Measurements from ENCODE around the gene ST3GAL4. TPM values are rescaled to one million over a fixed set of nuclear protein-coding genes. Genes with fewer than 3 reads are reported as not detected.
A peak's percentile ranks its signal among the peaks of the same experiment; 100 is the strongest.

ST3GAL4 gene
- total RNA-seq, 1 experiment from 2014 or later = 11.2 TPM

DNA sequence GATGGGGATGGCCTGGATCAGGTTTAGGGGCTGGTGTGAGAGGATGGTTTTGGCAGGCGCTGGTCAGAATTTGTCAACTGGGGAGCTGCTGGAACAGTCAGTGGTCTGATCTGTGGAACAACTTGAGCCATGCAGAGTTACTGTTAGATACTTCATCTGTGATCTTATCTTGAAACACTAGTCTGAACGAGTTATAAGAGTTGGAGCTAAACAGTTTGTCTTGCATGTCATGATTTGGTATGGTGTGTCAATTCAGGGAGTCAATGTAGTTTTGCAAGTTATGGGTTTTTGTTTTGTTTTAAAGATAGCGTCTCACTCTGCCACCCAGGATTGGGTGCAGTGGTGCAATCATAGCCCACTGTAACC is 54.1 kb downstream of the ST3GAL4 start:
- POLR2A ChIA-PET = no interaction called here
- H3K4me3 Mint-ChIP-seq (ENCODE audit: unreplicated experiment) = no peak overlapping the region
- no peaks in the 10 kb centered on the region for H3K36me3 Mint-ChIP-seq (ENCODE audit: insufficient read depth, unreplicated experiment)
- H3K4me1 ChIP-seq = peaks cover 18% of the 10 kb centered on the region
- no TSS peak for BruUV-seq (replicated peaks)
- H3K4me3 ChIP-seq (ENCODE audit: low read depth, low read length) = no peak overlapping the region
- DNase-seq = no peak
- no peaks in the 10 kb centered on the region for H3K9me3 Mint-ChIP-seq (ENCODE audit: unreplicated experiment)
- H3K27me3 Mint-ChIP-seq (ENCODE audit: insufficient read depth, unreplicated experiment) = no peaks in the 10 kb centered on the region
- no peak overlapping the region for H3K27ac Mint-ChIP-seq (ENCODE audit: unreplicated experiment)
- H3K36me3 ChIP-seq (ENCODE audit: control insufficient read depth, insufficient read depth, low read length) = no peaks in the 10 kb centered on the region
- H3K4me1 Mint-ChIP-seq (ENCODE audit: low read depth, unreplicated experiment) = peaks cover 10% of the 10 kb centered on the region
- TF ChIP-seq, protein P1, sequence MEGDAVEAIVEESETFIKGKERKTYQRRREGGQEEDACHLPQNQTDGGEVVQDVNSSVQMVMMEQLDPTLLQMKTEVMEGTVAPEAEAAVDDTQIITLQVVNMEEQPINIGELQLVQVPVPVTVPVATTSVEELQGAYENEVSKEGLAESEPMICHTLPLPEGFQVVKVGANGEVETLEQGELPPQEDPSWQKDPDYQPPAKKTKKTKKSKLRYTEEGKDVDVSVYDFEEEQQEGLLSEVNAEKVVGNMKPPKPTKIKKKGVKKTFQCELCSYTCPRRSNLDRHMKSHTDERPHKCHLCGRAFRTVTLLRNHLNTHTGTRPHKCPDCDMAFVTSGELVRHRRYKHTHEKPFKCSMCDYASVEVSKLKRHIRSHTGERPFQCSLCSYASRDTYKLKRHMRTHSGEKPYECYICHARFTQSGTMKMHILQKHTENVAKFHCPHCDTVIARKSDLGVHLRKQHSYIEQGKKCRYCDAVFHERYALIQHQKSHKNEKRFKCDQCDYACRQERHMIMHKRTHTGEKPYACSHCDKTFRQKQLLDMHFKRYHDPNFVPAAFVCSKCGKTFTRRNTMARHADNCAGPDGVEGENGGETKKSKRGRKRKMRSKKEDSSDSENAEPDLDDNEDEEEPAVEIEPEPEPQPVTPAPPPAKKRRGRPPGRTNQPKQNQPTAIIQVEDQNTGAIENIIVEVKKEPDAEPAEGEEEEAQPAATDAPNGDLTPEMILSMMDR (IDR thresholded peaks at IDR 0.05; ENCODE audit: insufficient read depth in 1 of 2, low read depth in 1 of 2, low read length in 1 of 2, severe bottlenecking in 1 of 2, unreplicated experiment in 1 of 2) = no peak
- CTCF ChIA-PET = no interaction called here
- no peaks in the 10 kb centered on the region for H3K27me3 ChIP-seq (replicated peaks; ENCODE audit: control insufficient read depth, insufficient read depth, low read length)
- no peaks in the 10 kb centered on the region for H3K9me3 ChIP-seq
- intact Hi-C loops (cut with micrococcal nuclease; ENCODE audit: unreplicated experiment) = no loop called here

DNA sequence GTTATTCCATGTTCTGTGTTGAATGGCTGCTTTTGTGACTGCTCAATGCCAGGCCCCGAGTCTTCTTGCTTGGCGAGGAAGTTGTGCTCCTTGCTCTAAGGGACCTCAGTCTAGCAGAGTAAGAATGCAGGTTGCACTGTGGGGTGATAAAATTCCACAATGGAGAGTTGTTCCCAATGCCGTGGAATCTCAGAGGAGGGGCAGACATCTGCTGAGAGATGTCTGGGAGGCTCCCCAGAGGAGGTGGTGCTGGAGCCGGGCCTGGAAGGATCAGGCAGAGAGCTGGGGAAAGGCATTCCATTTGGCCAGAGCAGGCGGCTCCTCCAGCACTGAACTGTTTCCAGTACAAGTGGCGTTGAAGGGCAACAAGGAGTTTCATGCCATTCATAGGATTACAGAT is 55.2 kb downstream of the ST3GAL4 start:
- Histone ChIP-seq H3K9me3 (no peaks in the 10 kb centered on the region), H3K4me1 (peaks cover 8% of the 10 kb centered on the region), H3K4me3 (ENCODE audit: low read depth, low read length) (no peak overlapping the region), H3K27me3 (replicated peaks; ENCODE audit: control insufficient read depth, insufficient read depth, low read length) (no peaks in the 10 kb centered on the region), H3K36me3 (ENCODE audit: control insufficient read depth, insufficient read depth, low read length) (no peaks in the 10 kb centered on the region)
- Mint-ChIP-seq H3K4me1 (ENCODE audit: low read depth, unreplicated experiment) (peaks cover 1% of the 10 kb centered on the region), H3K36me3 (ENCODE audit: insufficient read depth, unreplicated experiment) (no peaks in the 10 kb centered on the region), H3K4me3 (ENCODE audit: unreplicated experiment) (no peak overlapping the region), H3K27ac (ENCODE audit: unreplicated experiment) (no peak overlapping the region), H3K9me3 (ENCODE audit: unreplicated experiment) (no peaks in the 10 kb centered on the region), H3K27me3 (ENCODE audit: insufficient read depth, unreplicated experiment) (no peaks in the 10 kb centered on the region)
- intact Hi-C loops (cut with micrococcal nuclease; ENCODE audit: unreplicated experiment) = loop anchor here (5.0 kb wide), 1 partner anchor 98 kb away; no protein-coding TSS in a partner anchor
- ChIA-PET CTCF (no interaction called here), POLR2A (no interaction called here)
- DNase-seq = no peak
- TF ChIP-seq, protein P1 (IDR thresholded peaks at IDR 0.05; ENCODE audit: insufficient read depth in 1 of 2, low read depth in 1 of 2, low read length in 1 of 2, severe bottlenecking in 1 of 2, unreplicated experiment in 1 of 2) = no peak
- no TSS peak for BruUV-seq (replicated peaks)

DNA sequence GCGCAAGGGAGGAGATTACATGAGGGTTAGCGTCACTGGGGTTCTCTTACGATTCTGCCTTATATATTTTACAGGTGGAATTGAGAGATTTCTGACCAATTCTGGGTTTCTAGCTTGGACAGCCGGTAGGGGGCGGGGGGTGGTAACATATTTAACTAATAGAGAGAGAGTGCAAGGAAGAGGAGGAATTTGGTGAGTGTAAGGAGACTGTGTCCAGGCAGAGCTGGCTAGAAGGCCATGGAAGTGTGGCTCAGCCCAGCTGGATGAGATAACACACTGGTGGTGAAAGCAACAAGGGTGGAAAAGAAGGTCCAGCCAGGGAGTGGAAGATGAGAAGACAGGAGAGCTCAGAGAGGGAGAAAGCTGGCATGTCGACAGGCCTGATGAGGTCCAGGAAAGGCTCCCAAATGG is 56.5 kb downstream of the ST3GAL4 start:
- no peaks in the 10 kb centered on the region for H3K27me3 ChIP-seq (replicated peaks; ENCODE audit: control insufficient read depth, insufficient read depth, low read length)
- DNase-seq = peak in 1 of 2 experiments; percentile 33
- TF ChIP-seq, protein P1 (IDR thresholded peaks at IDR 0.05; ENCODE audit: insufficient read depth in 1 of 2, low read depth in 1 of 2, low read length in 1 of 2, severe bottlenecking in 1 of 2, unreplicated experiment in 1 of 2) = peak; percentile 34 to 62
- no peaks in the 10 kb centered on the region for H3K36me3 Mint-ChIP-seq (ENCODE audit: insufficient read depth, unreplicated experiment)
- BruUV-seq (replicated peaks) = no TSS peak
- H3K9me3 ChIP-seq = no peaks in the 10 kb centered on the region
- H3K4me1 Mint-ChIP-seq (ENCODE audit: low read depth, unreplicated experiment) = no peaks in the 10 kb centered on the region
- peaks cover 5% of the 10 kb centered on the region; the same call in 1 of the 2 replicates for H3K4me1 ChIP-seq
- ChIA-PET CTCF (interaction anchor here (0.6 to 1.4 kb wide), 4 partner anchors 8 to 102 kb away, joined by 3 to 9 read pairs (median 4); no protein-coding TSS in a partner anchor), POLR2A (no interaction called here)
- no peak overlapping the region for H3K4me3 Mint-ChIP-seq (ENCODE audit: unreplicated experiment)
- H3K27me3 Mint-ChIP-seq (ENCODE audit: insufficient read depth, unreplicated experiment) = no peaks in the 10 kb centered on the region
- H3K27ac Mint-ChIP-seq (ENCODE audit: unreplicated experiment) = peak overlapping the region; percentile 1
- intact Hi-C loops (cut with micrococcal nuclease; ENCODE audit: unreplicated experiment) = loop anchor here (5.0 kb wide), 1 partner anchor 100 kb away; no protein-coding TSS in a partner anchor
- H3K9me3 Mint-ChIP-seq (ENCODE audit: unreplicated experiment) = no peaks in the 10 kb centered on the region
- no peak overlapping the region for H3K4me3 ChIP-seq (ENCODE audit: low read depth, low read length)
- no peaks in the 10 kb centered on the region for H3K36me3 ChIP-seq (ENCODE audit: control insufficient read depth, insufficient read depth, low read length)
